ENCODE results near the gene ZNF24.

Gene ZNF24

DNA sequence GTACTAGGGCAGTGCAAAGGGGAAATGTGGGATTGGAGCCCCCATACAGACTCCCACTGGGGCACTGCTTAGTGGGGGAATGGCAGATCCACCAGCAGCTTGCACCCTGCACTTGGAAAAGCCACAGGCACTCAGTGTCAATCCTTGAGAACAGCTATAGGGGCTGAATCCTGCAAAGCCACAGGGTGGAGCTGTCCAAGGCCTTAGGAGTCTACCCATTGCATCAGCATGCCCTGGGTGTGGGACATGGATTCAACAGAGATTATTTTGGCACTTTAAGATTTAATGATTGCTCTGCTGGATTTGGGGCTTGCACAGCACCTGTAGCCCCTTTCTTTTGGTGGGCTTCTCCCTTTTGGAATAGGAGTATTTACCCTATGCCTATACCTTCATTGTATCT, 8.6 kb upstream of the ZNF24 start:
- no peak for FAIRE-seq

DNA sequence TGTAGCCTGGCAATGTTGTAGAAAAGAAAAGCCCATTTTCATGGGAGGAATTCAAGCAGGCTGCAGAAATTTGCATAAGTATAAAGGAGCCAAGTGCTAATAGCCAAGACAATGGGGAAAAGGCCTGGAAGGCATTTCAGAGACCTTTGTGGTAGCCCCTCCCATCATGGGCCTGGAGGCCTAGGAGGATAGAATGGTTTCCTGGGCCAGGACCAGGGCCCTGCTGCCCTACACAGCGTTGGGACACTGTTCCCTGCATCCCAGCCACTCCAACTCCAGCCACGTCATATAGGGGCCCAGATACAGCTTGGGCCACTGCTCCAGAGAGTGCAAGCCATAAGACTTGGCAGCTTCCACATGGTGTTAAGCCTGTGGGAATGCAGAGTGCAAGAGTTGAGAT, 8.1 kb upstream of the ZNF24 start:
- no peak for FAIRE-seq

DNA sequence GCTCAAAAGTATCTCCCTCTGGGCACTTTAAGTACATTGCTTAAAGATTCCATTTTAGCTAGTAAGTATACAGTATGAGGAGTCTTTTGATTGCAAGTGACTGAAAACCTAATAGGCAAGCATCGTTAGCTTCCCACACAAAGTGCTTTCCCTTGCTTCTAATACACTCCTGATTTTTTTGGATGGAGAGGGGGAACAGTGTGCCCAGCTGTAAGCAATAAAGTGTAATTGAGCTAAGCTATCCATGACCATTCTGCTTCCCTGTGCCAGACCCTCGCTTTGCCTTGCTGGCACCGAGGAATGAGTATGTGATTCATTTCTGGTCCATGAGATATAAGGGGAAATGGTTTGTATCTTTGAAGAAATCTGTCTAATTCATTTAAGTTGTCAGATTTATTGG, 3.8 kb upstream of the ZNF24 start:
- FAIRE-seq: no peak

DNA sequence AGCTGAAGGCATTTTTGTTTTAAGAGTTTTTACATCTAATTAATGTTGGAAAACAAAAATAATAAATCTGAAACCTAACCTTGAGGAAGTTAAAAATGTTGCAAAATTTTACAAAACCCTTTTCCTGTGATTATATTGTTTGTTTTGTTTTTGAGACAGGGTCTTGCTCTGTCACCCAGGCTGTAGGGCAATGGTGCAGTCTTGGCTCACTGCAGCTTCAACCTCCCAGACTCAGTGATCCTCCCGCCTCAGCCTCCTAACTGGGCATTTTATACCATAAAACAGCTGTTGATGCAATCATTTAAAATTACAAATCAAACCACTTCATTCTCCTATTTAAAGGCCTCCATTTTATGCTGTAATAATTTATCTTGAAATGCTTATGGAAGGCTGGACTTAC, 1.7 kb upstream of the ZNF24 start:
- FAIRE-seq: no peak

DNA sequence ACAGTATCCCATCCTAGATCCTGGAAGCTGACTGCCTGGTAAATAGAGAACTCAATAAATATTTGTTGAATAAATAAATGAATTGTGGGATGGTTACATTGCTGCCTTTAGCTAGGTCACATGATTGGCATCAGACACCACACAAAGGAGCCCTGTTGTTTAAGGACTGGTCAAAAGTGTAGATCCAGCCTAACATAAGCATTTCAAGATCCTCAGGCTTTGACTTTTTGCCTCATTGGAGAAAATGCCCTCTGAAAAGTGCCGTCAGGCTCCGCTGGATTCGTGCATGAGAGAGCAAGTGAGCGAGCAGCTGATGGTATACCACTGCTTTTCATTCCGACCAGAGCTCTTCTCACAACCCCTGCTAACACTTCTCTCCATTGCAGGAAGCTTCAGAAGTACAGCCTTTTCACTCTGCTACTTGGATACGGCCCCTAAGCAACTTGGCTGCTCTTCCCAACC, 1.3 kb upstream of the ZNF24 start:
- FAIRE-seq: no peak

DNA sequence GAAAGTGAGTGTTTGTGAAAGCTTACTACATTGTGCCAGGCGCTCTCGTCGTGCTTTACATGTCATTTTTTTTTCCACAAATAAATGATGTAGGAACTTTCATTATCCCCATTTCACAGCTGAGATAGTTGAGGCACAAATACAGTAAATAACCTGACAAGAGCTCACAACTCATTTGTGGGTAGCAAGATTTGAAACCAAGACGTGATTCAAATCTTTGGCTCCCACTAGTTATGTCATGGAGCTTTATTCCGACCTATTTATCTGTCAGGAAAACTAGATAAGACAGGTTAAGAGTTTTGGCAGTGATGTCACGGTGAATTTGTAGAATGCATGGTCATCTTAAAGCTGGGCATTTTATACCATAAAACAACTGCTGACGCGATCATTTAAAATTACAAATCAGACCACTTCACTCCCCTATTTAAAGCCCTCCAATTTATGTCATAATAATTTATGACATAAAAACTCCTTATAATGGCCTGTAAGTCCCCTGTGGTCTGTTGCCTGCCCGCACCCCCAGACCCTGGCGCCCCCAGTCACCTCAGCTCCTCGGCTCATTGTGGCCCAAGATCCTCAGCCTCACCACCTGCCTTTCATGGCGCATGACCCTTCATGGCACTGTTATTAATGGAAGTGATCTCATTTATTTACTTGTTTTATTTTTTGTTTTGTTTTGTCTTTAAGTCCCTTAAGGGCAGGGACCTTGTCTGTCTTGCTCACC, 678 bp upstream of the ZNF24 start:
- no peak for FAIRE-seq

DNA sequence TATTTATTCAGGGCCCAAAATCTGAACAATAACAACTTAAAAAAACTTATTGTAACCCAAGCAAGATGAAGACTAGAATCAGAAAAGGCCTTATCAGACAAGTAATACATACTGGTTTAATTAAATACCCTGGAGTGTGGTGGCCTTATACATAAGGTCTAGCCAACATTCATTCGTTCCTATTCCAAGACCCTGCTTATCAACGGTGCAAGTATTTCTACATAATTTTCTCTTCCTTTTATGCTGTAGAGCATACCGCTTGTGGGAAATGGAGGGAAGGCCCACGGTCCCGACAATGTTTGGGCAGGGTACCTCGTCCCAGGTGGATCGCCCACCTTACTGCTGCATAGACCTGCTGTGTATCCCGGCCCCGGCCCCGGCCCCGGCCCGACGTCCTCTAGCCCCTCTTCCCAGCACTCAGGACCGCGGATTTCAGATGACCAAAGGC, 708 bp downstream of the ZNF24 start:
- no peak for FAIRE-seq

DNA sequence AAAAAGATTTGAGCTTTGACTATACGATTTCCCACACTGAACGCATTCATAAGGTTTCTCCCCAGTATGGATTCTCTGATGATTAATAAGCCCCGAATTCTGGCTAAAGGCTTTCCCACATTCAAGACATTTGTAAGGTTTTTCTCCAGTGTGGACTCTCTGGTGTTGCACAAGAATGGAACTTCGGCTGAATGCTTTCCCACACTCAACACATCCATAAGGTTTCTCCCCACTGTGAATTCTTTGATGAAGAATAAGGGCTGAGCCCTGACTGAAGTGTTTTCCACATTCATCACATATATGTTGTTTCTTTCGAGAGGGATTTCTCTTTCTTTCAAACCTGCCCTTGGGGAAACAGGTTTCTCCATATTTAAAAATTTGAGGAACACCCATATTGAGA, 6.9 kb downstream of the ZNF24 start:
- no peak for FAIRE-seq

DNA sequence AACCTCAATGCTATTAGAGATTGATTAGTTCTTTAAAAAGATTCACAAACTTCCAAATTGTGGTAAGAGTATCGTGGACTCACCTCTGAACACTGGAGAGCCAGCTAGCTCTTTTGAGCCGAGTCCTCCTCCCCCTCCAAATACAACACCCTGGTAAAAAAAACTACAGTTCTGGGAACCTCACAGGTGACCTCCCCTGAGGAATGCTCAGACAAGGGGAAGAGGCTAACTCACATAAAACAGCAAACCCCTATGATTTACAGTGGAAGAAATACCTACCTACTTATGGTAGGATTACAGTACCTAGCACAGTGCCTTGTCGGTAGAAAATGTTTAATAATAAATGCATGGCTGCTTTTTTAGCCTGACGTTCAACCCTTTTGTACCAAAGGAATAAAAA, 8.4 kb downstream of the ZNF24 start:
- FAIRE-seq: no peak

DNA sequence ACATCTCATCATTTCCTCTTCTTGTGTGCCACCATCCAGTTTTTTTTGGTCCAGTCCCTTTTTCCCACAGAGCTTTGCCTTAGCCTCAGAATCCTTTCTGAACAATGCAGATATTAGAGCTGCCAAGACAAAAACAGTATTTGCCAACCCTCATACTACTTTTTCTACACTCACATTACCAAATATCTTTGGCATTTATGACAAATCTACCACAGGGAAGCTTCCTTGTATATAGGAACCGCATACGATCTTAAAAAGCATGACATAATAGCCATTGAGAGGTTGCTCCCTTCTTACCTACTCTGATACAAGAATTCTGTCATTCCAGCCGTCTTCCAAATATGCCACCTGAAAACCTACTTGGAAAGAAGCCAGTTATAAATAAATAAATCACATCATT, 9.4 kb downstream of the ZNF24 start:
- no peak for FAIRE-seq

DNA sequence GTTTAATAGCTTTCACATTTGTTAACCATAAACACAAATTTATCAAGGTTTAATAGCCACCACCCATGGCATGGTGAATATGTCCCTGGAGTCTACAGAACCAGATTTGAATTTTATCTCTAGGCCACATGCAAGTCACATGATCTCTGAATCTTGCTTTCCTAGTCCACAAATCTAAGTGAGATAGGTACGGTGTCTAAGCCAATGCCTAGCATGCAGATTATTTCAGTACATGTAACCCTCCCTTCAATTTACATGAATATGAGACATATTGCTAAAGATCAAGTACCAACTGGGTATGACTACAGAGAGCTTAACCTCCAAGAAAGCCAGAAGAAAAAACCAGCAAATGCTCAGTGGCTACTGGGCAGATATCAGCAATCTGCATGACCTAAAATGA, 10.0 kb downstream of the ZNF24 start:
- no peak for FAIRE-seq

DNA sequence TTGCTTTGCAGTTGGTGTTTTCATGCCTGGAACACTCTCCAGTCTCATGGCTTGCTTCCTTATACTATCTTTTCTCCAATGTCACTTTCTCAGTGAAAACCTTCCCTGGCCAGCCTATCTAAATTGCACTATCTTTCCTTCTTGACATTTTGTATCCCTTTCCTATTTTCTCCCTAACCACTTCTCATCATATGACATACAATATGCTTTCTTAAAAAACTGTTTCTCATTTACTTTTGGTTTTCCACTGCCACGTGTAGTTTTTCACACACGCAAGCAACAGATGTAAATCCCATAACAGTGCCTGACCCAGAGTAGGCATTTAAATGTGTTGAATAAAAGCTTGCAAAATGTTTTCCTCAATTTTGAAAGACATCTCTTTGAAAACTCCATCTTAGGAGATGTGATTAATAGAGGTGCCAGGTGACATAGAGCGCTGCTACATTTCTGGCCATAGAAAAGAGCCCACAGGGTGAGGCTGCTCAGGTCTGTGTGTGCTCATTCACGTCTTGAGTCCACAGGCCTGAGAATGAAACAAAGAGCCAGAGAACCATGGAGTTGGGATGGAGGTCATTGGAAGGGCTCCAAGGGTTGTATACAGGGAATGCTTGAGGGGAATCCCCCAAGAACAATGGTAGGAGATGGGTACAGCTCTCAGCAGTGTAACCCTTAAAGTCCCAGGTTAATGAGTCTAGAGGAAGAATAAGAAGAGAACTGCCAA, 12.7 kb downstream of the ZNF24 start:
- no peak for FAIRE-seq

DNA sequence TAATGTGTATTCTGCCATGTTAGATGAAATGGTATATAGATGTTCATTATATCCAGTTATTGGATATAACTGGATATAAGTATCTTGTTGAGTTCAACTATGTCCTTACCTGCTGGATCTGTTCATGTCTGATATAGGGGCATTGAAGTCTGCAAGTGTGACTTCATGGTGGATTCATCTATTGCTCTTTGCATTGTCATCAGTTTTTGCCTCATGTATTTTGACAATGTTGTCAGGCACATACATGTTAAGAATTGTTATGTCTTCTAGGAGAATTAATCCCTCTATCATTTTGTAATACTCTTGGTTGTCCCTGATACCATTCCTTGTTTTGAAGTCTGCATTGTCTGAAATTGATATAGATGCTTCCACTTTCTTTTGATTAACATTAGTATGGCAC, 15.4 kb downstream of the ZNF24 start:
- no peak for FAIRE-seq

DNA sequence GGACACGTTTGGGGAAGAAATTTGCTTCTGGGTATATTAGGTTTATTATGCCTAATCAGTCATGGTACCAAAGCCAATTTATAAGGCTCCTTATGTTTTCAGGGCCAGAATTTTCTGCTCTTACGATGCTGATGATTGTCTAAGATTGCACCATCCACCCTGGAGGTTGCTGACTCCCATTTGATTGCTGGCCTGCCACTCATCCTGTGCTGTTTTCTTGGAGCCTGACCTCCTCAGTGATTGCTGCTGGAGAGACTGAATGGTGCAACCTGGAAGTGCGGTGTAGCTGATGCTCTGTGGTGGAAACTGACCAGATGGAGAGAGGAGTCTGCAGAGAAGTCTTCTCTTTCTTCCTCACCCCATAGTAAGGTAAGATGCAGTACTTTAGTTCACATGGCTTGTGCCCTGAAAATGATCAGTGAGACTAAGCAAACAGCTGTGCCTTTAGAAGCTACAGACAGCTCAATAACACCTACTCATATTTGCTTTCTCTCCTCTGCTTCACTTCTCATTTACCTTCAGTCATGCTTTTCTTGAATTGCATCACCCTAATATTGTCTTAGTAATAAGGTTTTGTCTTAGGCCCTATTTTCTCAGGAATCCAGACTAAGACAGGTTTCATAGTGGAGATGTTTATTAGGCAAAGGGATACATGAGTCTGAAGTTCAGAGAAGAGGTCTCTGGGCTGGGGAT, 17.4 kb downstream of the ZNF24 start:
- no peak for FAIRE-seq

DNA sequence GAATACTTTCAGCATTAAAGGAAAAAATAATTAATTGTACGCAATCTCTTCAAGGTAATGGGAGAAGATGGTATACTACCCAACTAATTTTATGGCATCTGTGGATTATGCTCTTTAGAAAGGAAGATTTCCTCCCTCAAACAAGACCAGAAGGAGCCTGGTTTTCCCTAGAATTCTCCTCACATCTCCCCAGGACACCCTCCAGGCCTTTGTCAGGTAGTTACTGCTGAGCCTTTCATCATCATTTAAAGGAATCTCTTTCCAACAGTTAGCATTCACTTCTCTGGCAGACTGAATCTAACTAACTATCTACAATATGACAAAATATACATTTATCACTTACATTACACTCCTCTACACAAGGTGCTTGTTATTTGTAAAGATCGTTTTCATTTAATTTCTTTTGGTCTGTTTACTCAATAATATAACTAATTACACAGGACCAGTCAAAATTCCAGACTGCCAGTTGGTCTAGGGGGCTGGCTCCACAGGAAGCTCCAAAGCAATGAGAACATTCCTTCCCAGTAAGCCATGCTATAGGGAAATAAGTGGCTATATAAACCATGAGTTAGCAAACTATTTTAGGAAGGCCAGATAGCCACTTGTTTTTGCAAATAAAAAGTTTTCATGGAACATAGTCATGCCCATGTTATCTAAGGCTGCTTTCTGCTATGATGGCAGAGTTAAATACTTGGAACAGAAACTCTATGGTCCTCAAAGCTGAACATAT, 19.1 kb downstream of the ZNF24 start:
- no peak for FAIRE-seq

DNA sequence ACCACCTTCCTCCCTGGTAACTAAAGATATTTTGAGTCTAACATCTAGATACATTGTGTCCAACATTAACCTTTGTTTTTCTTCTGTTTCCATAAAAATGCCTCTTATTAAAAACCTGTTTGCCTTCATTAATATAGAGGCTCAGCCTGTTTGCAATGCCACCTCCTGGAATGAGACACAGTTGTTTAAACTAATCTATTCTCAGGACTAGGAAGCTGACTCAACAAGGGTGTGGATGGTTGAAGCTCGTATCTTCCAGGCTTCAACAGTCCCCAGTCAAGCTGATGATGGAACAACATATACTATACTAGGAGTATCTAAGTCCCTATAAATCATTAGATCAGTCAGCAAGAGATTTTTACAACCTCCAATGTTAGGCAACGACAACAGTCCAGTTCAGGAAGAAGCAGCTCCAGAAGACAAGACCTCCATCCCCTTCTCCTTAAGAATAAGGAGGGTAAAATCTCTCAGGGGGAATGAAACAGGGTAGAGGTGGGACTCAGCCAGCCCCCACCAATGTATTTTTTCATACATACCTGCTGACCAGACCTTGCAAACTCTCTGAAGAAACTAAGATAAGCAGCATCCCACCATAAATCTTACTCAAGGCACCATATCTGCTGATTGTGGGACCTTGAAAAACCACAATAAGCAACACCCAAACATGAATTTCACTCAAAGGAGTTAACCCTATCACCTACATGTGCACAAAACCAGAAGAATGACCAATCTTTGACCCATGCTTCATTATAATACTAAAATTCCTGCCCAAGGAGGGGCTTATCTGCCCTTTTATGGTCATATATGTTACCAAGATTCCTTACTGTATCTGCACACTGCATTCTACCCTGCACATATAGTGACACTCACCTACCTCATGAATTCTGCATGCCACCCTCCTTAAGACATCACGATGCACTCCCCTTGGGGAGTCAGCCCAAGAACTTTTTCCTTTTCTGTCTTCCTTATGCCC, 21.4 kb downstream of the ZNF24 start:
- no peak for FAIRE-seq

DNA sequence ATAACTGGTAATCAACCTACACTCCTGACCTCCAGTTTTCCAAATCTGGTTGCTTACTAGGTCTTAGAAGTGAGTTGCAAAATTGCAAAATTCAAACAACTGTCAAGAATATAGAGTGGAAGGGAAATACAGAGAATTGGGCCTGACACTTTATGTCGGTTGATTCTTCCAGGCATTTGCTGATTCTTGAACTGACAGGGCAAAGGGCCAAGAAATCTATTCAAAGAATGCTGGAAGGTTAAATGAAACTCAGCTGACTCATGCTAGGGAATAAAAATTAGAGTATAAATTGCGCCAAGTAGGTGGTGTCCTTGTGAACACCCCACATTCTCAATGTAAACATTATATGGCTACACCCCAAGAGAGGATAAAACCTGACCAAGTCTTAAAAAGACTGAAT, 32.7 kb downstream of the ZNF24 start:
- no peak for FAIRE-seq

DNA sequence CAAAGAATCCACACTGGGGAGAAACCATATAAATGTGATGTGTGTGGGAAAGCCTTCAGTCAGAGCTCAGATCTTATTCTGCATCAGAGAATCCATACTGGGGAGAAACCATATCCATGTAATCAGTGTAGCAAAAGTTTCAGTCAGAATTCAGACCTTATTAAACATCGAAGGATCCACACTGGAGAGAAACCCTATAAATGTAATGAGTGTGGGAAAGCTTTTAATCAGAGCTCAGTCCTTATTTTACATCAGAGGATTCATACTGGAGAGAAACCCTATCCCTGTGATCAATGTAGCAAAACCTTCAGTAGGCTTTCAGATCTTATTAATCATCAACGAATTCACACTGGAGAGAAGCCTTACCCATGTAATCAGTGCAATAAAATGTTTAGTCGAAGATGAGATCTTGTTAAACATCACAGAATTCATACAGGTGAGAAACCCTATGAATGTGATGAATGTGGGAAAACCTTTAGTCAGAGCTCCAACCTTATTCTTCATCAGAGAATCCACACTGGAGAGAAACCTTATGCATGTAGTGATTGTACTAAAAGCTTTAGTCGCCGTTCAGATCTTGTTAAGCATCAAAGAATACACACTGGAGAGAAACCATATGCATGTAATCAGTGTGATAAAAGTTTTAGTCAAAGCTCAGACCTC, 37.5 kb downstream of the ZNF24 start:
- no peak for FAIRE-seq

DNA sequence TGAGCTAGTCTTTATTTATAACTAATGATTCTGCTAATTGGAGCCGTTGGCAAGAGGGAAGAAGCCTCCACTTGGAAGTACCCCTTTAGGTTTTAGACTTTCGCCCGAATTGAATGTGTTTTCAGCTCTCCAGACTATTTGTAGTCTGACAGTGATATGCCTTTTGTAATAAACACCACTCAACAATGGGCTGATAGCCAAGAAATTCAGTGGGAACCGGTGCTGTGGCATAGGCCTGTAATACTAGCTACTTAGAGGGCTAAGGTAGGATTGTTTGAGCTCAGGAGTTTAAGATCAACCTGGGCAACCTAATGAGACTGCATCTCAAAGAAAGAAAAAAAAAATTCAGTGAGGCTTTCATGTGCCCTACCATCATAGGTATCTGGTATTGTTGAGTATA, 40.6 kb downstream of the ZNF24 start:
- no peak for FAIRE-seq

DNA sequence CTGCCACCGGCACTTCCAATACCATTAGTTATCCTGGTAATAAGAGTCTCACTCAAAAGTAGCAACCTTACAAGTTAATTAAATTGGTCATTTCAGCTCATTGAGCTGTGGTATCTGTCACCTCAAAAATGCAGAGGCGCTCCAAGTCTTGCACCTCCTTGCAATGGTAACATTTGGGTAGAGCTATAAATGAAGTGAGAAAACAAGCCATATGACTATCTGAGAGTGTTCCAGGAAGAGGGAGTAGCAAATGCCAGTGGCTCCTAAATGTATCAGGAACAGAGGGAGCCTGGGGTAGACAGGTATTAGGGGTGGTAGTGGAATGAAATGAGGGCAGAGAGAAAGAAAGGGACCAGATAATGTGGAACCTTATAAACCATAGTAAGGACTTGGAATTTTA, 48.2 kb downstream of the ZNF24 start:
- no peak for FAIRE-seq

DNA sequence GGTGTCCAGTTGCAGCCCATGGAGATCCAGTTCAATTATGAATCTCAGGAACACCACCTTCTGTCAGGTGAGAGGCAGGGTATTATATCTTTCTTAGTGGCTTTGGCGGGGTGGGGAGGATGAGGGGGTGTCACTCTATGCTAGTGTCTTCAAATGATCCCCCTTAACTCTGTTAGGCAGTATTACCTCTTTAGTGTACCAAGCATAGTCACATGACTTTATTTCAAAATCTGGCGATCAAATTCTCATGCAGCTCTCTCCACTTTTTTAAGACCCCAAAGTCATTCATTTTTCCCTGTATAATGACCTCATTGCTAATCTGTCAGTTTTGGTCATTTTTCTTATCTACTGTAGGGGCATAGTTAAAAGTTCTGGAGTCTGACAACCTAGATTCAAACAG, 53.1 kb downstream of the ZNF24 start:
- FAIRE-seq: no peak

All from G401.6 (cell line).